Ishikawa (cell line): ENCODE results near the gene BMF.

Source experiments
- CEBPB ChIP-seq: IDR thresholded peaks from 2 replicates; pipeline ENCODE4 v1.6.1; 2012
- EP300 ChIP-seq: IDR thresholded peaks from 2 replicates; pipeline ENCODE4 v1.6.1; 2012; ENCODE audit warnings: borderline replicate concordance
- TCF12 ChIP-seq: IDR thresholded peaks from 2 replicates; pipeline ENCODE4 v1.6.1; 2012; ENCODE audit warnings: low read depth
- TEAD4 ChIP-seq: IDR thresholded peaks from 2 replicates; pipeline ENCODE4 v1.6.1; 2012
- YY1 ChIP-seq: IDR thresholded peaks from 2 replicates; pipeline ENCODE4 v1.6.1; 2012; ENCODE audit warnings: low read depth
- TF ChIP-seq, protein P1 (sequence below): IDR thresholded peaks from 2 replicates; pipeline ENCODE4 v1.6.1; 2012
- TF ChIP-seq, protein P2 (sequence below): IDR thresholded peaks from 2 replicates; pipeline ENCODE4 v1.6.1; 2012

DNA sequence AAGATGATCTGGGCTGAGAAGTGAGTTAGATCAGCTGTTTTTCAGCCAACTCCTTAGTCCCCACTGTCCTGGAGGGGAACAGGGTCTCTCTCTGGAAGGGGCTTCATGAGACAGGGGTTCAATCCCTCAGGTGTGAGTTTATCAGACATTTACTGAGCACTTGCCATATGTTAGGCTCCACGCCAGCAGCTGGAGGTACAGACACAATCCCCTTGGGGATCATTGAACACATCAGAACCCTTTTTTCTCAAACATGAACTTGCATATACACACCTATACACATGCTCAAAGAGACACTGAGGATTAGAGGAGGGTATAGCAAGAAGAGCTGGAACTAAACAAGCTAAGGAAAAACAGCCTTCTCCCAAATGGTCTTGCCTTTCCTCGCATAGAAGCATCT lies 5.5 kb upstream of the BMF start:
- TF ChIP-seq YY1 (no peak), EP300 (no peak), TCF12 (no peak), TEAD4 (no peak), CEBPB (no peak)
- TF ChIP-seq, protein P1, sequence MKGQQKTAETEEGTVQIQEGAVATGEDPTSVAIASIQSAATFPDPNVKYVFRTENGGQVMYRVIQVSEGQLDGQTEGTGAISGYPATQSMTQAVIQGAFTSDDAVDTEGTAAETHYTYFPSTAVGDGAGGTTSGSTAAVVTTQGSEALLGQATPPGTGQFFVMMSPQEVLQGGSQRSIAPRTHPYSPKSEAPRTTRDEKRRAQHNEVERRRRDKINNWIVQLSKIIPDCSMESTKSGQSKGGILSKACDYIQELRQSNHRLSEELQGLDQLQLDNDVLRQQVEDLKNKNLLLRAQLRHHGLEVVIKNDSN = no peak
- TF ChIP-seq, protein P2, sequence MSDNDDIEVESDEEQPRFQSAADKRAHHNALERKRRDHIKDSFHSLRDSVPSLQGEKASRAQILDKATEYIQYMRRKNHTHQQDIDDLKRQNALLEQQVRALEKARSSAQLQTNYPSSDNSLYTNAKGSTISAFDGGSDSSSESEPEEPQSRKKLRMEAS = no peak
